Transverse colon (tissue), 4 donors: ENCODE results near the gene CBARP.

ENCODE experiments used
- EP300 ChIP-seq: sonication (generic); formaldehyde crosslinking; IDR thresholded peaks from one replicate; pipeline ENCODE4 v1.6.1; 2017; ENCODE audit warnings: antibody characterized with exemption, low read depth
- POLR2A ChIP-seq: fragments of 450-650 bp; IDR thresholded peaks from one replicate; pipeline ENCODE4 v1.6.1; 2016; ENCODE audit warnings: antibody characterized with exemption, mild to moderate bottlenecking, moderate library complexity
- POLR2AphosphoS5 ChIP-seq, 3 donors: sonication (generic); formaldehyde crosslinking; IDR thresholded peaks; one replicate each; pipeline ENCODE4 v1.6.1; 2016; ENCODE audit warnings: antibody characterized with exemption in 3 of 3
- TF ChIP-seq, protein P1 (sequence below), 5 experiments: fragments of 200-600 bp in 3 of 5; fragments of 450-650 bp in 2 of 5; sonication (generic) in 3 of 5; IDR thresholded peaks; 1 replicate in 2 of 5; 2 replicates in 3 of 5; pipeline ENCODE4 v1.5.1; 2016 to 2017; ENCODE audit warnings: antibody characterized with exemption in 5 of 5, inconsistent platforms in 3 of 5, mild to moderate bottlenecking in 2 of 5, moderate library complexity in 1 of 5

DNA sequence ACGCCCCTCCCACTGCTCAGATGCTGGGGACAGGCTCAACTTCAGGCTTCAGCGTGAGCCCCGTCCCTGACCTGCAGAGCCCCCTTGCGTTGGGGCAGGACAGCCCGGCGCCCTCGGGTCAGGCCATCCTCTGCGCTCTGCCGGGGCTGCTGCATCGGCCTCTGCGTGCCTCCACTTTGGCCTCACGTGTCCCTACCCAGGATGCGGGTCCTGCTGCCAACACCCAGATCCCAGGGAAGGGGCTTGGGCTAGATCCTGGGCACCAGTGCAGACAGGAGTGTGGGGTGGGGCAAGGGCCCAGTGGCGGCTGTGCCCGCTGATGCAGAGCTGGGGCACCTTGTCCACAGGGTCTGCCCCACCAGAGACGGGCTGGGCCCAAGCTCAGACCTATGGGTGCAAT lies 13.0 kb downstream of the CBARP start:
- TF ChIP-seq POLR2AphosphoS5 (IDR thresholded peaks at IDR 0.05) (no peak), POLR2A (no peak), EP300 (no peak)
- TF ChIP-seq, protein P1, sequence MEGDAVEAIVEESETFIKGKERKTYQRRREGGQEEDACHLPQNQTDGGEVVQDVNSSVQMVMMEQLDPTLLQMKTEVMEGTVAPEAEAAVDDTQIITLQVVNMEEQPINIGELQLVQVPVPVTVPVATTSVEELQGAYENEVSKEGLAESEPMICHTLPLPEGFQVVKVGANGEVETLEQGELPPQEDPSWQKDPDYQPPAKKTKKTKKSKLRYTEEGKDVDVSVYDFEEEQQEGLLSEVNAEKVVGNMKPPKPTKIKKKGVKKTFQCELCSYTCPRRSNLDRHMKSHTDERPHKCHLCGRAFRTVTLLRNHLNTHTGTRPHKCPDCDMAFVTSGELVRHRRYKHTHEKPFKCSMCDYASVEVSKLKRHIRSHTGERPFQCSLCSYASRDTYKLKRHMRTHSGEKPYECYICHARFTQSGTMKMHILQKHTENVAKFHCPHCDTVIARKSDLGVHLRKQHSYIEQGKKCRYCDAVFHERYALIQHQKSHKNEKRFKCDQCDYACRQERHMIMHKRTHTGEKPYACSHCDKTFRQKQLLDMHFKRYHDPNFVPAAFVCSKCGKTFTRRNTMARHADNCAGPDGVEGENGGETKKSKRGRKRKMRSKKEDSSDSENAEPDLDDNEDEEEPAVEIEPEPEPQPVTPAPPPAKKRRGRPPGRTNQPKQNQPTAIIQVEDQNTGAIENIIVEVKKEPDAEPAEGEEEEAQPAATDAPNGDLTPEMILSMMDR (IDR thresholded peaks at IDR 0.05): no peak
